GM19397 (cell line): ENCODE data around the gene ASL.
"Not testable (repeated sequence)": the region's sequence is repeated elsewhere in the genome, so short reads cannot be mapped to it uniquely, and the experiment has no call there.

ENCODE experiments used
- ATAC-seq: cut with Tn5 transposase; IDR thresholded peaks from one replicate; pipeline ENCODE4 v1.9.1; 2021; ENCODE audit warnings: mild to moderate bottlenecking, moderate library complexity; ENCODE audit not compliant: unreplicated experiment

Gene ASL

DNA sequence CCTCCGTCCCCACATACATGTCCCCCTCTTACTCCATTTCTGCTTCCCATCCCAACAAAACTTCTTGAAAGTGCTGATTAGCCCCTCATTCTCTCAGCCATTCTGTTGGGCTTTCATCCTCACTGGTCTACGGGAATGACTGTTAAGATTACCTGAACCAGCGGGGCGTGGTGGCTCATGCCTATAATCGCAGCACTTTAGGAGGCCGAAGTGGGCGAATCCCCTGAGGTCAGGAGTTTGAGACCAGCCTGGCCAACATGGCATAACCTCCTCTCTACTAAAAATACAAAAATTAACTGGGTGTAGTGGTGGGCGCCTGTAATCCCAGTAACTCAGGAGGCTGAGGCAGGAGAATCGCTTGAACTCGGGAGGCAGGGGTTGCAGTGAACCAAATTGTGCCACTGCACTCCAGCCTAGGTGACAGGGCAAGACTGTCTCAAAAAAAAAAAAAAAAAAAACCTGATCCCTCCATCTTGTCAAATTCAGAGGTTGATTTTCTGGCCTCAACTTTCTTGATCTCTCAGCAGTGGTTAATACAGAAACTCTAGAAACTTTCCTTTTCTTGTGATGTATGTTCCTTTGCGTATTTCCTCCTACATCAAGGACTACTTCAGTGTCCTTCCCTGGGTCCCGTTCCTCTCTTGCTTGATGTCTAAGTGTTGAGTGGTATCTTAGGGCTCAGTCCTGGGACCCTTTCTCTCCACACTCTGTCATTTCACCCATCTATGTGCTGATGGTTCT lies 41.2 kb downstream of the ASL start:
- ATAC-seq, result not testable (repeated sequence)

- ATAC-seq, result no peak
Measured at GRCh38 chr7:66118603-66119002, 43.0 kb downstream of the ASL start.

DNA sequence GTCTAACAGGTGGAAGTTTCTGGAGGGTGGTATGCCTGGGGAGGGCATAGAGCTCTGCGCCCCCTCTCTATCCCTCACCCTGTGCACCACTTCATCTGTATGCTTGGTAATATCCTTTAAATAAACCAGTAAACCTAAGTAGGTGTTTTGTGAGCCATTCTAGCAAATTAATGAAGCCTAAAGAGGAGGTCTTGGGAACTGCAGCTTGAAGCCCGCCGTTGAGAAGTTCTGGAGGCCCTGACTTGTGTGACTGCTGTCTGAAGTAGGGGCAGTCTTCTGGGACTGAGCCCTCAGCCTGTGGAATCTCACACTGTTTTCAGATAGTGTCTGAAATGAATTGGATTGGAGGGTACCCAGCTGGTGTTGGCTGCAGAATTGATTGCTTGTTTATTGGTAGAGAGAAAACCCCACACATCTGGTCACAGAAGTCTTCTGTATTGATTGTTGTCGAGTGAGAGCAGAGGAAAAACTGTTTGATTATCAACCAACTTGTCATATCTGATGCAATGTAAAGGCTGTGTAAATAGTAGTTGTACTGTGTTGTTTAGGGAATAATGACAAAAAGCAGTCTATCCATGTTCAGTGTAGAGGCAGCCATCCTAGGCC lies 43.7 kb downstream of the ASL start:
- no peak for ATAC-seq

DNA sequence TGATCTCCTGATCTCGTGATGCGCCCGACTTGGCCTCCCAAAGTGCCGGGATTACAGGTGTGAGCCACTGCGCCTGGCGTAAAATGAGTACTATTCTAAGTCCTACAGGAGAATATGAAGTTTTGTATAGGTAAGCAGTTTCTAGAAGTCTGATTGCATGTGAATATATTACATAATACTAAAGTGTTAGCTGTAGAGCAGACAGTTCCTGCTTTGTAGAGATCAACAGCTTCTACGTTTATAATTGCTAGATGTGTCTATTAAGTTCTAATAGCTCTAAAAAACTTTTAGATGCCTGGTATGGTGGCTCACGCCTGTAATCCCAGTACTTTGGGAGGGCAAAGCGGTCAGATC lies 47.5 kb downstream of the ASL start:
- no peak for ATAC-seq

- not testable (repeated sequence) for ATAC-seq
Measured at GRCh38 chr7:66124569-66124861, 48.9 kb downstream of the ASL start.

GRCh38 chr7:66125052-66125694 lies 49.6 kb downstream of the ASL start:
- ATAC-seq, result no peak

DNA sequence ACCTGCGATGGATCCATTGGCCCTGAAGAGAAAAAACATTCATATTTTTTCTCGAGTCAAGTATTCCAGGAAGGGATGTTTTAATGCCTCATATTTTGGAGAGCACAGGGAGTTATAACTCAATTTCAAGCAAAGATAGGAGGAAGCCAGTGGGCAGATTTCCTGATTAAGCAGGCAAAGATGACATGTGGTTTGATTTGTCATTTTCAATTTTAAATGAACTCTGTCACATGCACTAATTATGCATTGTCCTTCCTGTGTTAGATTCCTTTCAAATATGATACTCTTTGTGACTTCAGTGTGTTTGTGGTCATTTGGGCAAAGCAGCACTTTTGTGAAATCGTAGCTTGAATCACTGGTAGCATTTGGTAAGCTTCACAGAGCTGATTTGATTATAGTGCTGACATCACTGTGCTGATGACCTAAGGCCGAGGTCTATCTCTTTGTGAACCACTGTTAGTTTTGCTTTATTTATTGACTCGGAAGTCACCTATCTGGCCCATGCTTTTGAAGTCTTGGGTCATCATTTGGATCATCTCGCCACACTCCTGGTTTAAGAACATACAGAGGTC lies 50.2 kb downstream of the ASL start:
- ATAC-seq, result not testable (repeated sequence)

DNA sequence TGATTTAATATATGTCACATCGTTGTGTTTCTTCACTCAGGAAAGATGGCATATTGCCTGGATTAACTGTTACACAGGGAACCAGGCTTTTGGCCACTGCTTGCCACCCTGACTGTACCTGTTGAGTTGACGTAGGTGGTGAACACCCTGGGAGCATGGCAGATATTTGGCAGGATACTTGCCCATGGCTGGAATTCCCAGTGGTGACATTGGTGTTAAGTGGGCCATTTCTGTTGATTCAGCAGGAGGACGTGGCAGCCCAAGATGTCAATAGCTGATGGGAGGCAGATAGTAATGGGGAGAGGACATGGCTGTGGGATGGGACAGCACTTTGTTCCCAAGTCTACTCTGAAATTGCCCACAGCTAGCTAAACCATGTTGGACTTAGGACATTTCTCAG lies 51.6 kb downstream of the ASL start:
- ATAC-seq, result not testable (repeated sequence)

DNA sequence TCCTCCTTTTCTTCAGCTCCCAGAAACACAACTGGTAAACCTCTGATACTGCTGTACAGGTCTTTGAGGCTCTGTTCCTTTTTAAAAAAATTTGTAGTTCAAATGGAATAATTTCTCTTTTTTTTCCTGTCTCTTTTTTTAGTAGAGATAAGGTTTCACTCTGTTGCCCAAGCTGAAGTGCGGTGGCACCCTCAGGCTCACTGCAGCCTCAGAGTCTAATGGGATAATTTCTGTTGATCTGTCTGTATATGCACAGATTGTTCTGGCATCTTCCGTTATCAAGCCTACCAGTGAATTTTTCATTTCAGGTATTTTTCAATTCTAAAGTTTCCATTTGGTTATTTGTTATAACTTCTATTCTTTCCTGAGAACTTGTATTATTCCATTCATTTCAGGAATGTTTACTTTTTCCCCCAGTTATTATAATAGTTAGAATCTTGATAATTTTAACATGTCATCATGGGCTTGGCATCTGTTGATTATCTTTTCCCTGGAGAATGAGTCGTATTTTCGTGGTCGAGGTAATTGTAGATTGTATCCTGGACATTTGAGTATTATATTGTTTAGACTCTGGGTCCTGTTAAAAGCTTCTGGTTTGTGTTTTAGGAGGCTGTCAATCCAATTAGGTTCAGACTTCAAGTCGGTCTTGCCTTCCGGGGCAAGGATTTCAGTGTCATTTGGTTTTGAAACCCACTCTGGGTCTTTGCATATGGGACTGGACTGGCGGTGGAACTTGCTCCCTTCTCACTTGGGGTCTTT lies 63.6 kb downstream of the ASL start:
- ATAC-seq, result no peak

DNA sequence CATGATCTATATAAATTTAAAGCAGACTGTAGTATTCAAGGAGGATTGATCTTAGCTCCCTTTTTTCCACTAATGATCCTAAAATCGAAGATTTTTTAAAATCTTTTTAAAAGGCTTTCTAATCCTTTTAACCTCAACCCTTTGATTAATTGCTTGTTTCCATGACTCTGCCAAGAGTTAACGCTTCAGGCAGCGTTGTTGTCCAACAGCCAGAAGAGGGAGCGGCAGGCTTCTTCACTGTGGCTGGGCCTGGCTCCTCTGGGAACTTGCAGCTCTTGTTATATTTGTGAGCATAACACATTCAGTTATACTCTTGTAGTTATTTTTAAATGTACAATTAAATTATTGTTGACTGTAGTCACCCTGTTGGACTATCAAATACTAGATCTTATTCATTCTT lies 65.3 kb downstream of the ASL start:
- ATAC-seq, result no peak

GRCh38 chr7:66142334-66142733 lies 66.7 kb downstream of the ASL start:
- ATAC-seq, result no peak

- no peak for ATAC-seq
Measured at GRCh38 chr7:66142996-66143395, 67.4 kb downstream of the ASL start.
